ENCODE measurements around the gene DUOX2. TPM values are rescaled to one million over a fixed set of nuclear protein-coding genes. Genes with fewer than 3 reads are reported as not detected.
"Not testable (repeated sequence)": the region's sequence is repeated elsewhere in the genome, so short reads cannot be mapped to it uniquely, and the experiment has no call there.

The DUOX2 gene
- total RNA-seq, 1 donor from 2014 or later = 20.6 TPM

GRCh38 chr15:45089712-45090373 is 24.1 kb downstream of the DUOX2 start:
- DNase-seq (ENCODE audit: extremely low spot score in 2 of 2) = no peak
- Histone ChIP-seq H3K4me3 (no peak overlapping the region), H3K36me3 (no peaks in the 10 kb centered on the region), H3K27me3 (no peaks in the 10 kb centered on the region), H3K4me1 (no peaks in the 10 kb centered on the region), H3K9me3 (no peaks in the 10 kb centered on the region), H3K27ac (no peak overlapping the region)
- intact Hi-C loops (cut with DNase I) = no loop called here
- no peak for TF ChIP-seq POLR2AphosphoS5 (IDR thresholded peaks at IDR 0.05; ENCODE audit: insufficient read depth in 1 of 2, low read depth in 1 of 2)
- no peak for TF ChIP-seq CTCF (IDR thresholded peaks at IDR 0.05)
- no peak for TF ChIP-seq POLR2A (IDR thresholded peaks at IDR 0.05)

- Histone ChIP-seq H3K4me1 (no peaks in the 10 kb centered on the region), H3K27ac (no peak overlapping the region), H3K36me3 (no peaks in the 10 kb centered on the region), H3K27me3 (no peaks in the 10 kb centered on the region), H3K9me3 (no peaks in the 10 kb centered on the region), H3K4me3 (no peak overlapping the region)
- no peak for DNase-seq (ENCODE audit: extremely low spot score in 2 of 2)
- intact Hi-C loops (cut with DNase I) = no loop called here
- no peak for TF ChIP-seq POLR2A (IDR thresholded peaks at IDR 0.05)
- no peak for TF ChIP-seq CTCF (IDR thresholded peaks at IDR 0.05)
- TF ChIP-seq POLR2AphosphoS5 (IDR thresholded peaks at IDR 0.05; ENCODE audit: insufficient read depth in 1 of 2, low read depth in 1 of 2) = no peak
Observed at GRCh38 chr15:45088801-45089711, 24.9 kb downstream of the DUOX2 start.

- no peak overlapping the region for H3K27ac ChIP-seq
- no peaks in the 10 kb centered on the region for H3K9me3 ChIP-seq
- no peak for DNase-seq (ENCODE audit: extremely low spot score in 2 of 2)
- H3K36me3 ChIP-seq = no peaks in the 10 kb centered on the region
- H3K4me1 ChIP-seq = no peaks in the 10 kb centered on the region
- TF ChIP-seq POLR2A (IDR thresholded peaks at IDR 0.05) (no peak), CTCF (IDR thresholded peaks at IDR 0.05) (no peak), POLR2AphosphoS5 (IDR thresholded peaks at IDR 0.05; ENCODE audit: insufficient read depth in 1 of 2, low read depth in 1 of 2) (no peak)
- no peaks in the 10 kb centered on the region for H3K27me3 ChIP-seq
- H3K4me3 ChIP-seq = no peak overlapping the region
- intact Hi-C loops (cut with DNase I) = no loop called here
Observed at GRCh38 chr15:45087513-45087912, 26.5 kb downstream of the DUOX2 start.

GRCh38 chr15:45084163-45084562 is 29.8 kb downstream of the DUOX2 start:
- Histone ChIP-seq H3K27ac (no peak overlapping the region), H3K9me3 (no peaks in the 10 kb centered on the region), H3K4me3 (no peak overlapping the region), H3K27me3 (no peaks in the 10 kb centered on the region), H3K36me3 (no peaks in the 10 kb centered on the region), H3K4me1 (no peaks in the 10 kb centered on the region)
- intact Hi-C loops (cut with DNase I) = no loop called here
- TF ChIP-seq POLR2A (IDR thresholded peaks at IDR 0.05) = no peak
- no peak for TF ChIP-seq POLR2AphosphoS5 (IDR thresholded peaks at IDR 0.05; ENCODE audit: insufficient read depth in 1 of 2, low read depth in 1 of 2)
- TF ChIP-seq CTCF (IDR thresholded peaks at IDR 0.05) = no peak
- DNase-seq (ENCODE audit: extremely low spot score in 2 of 2) = no peak

- H3K27ac ChIP-seq = no peak overlapping the region
- intact Hi-C loops (cut with DNase I) = no loop called here
Observed at GRCh38 chr15:45083223-45083622, 30.7 kb downstream of the DUOX2 start.

GRCh38 chr15:45082412-45082811 is 31.6 kb downstream of the DUOX2 start:
- H3K4me3 ChIP-seq; H3K27ac ChIP-seq; DNase-seq (ENCODE audit: extremely low spot score in 2 of 2); intact Hi-C loops (cut with DNase I); H3K36me3 ChIP-seq; H3K27me3 ChIP-seq; H3K4me1 ChIP-seq; H3K9me3 ChIP-seq: not testable (repeated sequence)

More at GRCh38 chr15:45083223-45083622, 30.7 kb downstream of the DUOX2 start:
- no peak for TF ChIP-seq POLR2A (IDR thresholded peaks at IDR 0.05)
- no peak for TF ChIP-seq POLR2AphosphoS5 (IDR thresholded peaks at IDR 0.05; ENCODE audit: insufficient read depth in 1 of 2, low read depth in 1 of 2)
- TF ChIP-seq CTCF (IDR thresholded peaks at IDR 0.05) = no peak
- H3K36me3 ChIP-seq = no peaks in the 10 kb centered on the region
- H3K4me1 ChIP-seq = no peaks in the 10 kb centered on the region
- no peak for DNase-seq (ENCODE audit: extremely low spot score in 2 of 2)
- no peak overlapping the region for H3K4me3 ChIP-seq
- no peaks in the 10 kb centered on the region for H3K9me3 ChIP-seq
- H3K27me3 ChIP-seq = no peaks in the 10 kb centered on the region

- H3K36me3 ChIP-seq; DNase-seq (ENCODE audit: extremely low spot score in 2 of 2); H3K4me3 ChIP-seq; H3K4me1 ChIP-seq; H3K9me3 ChIP-seq; H3K27me3 ChIP-seq; intact Hi-C loops (cut with DNase I); H3K27ac ChIP-seq: not testable (repeated sequence)
Observed at GRCh38 chr15:45080593-45080992, 33.4 kb downstream of the DUOX2 start.
